ENCODE data around the gene CTSE. TPM values are rescaled to one million over a fixed set of nuclear protein-coding genes. Genes with fewer than 3 reads are reported as not detected.

CTSE gene
- total and polyA plus RNA-seq, 9 of the 15 experiments (the other 6 are each of a cell fraction or from before 2014, with no cell fraction given): 0.04 to 0.18 (median 0.09) TPM; not detected in 4

GRCh38 chr1:205977402-205978014 is 46.2 kb downstream of the CTSE start (continued):
- TF ChIP-seq MLX (CRISPR knock-in tag; conservative IDR thresholded peaks at IDR 0.05): no peak
- peak; percentile 99 for TF ChIP-seq SMC3 (conservative IDR thresholded peaks at IDR 0.05; ENCODE audit: insufficient read depth, low read depth, low read length)
- no peak for TF ChIP-seq CREM (IDR thresholded peaks at IDR 0.05; ENCODE audit: low read depth)
- TF ChIP-seq PCBP2 (IDR thresholded peaks at IDR 0.05; ENCODE audit: low read depth, low read length, poor library complexity, severe bottlenecking): no peak
- TF ChIP-seq PURB (CRISPR knock-in tag; IDR thresholded peaks at IDR 0.05; ENCODE audit: low read depth): no peak
- no peak for TF ChIP-seq E2F5 (CRISPR knock-in tag; IDR thresholded peaks at IDR 0.05)
- TF ChIP-seq ESRRA (IDR thresholded peaks at IDR 0.05; ENCODE audit: borderline replicate concordance, low read depth): 0 out of 2 replicates have a peak, but pooled peaks have one; percentile 17
- no peak for TF ChIP-seq ZNF316 (IDR thresholded peaks at IDR 0.05)
- TF ChIP-seq REST (IDR thresholded peaks at IDR 0.05; ENCODE audit: borderline replicate concordance): peak; percentile 96
- TF ChIP-seq REST (CRISPR knock-in tag; IDR thresholded peaks at IDR 0.05; ENCODE audit: low read depth): no peak
- peak; percentile 92 for TF ChIP-seq BCOR (IDR thresholded peaks at IDR 0.05)
- no peak for TF ChIP-seq MTF1 (CRISPR knock-in tag; IDR thresholded peaks at IDR 0.05; ENCODE audit: borderline replicate concordance)
- TF ChIP-seq ZNF24 (IDR thresholded peaks at IDR 0.05): no peak
- no peak for TF ChIP-seq KHSRP (IDR thresholded peaks at IDR 0.05)
- TF ChIP-seq CCNT2 (IDR thresholded peaks at IDR 0.05; ENCODE audit: borderline replicate concordance, extremely low read depth, insufficient read length, low read depth, low read length): no peak
- TF ChIP-seq ZNF668 (CRISPR knock-in tag; IDR thresholded peaks at IDR 0.05): no peak
- peak; percentile 99 to 100 for TF ChIP-seq RAD21 (CRISPR knock-in tag; conservative IDR thresholded peaks at IDR 0.05 in 1 of 2, IDR thresholded peaks at IDR 0.05 in 1 of 2)
- no peak for TF ChIP-seq ELF4 (CRISPR knock-in tag; IDR thresholded peaks at IDR 0.05)
- no peak for TF ChIP-seq MECOM (CRISPR knock-in tag; IDR thresholded peaks at IDR 0.05)
- no peak for TF ChIP-seq ZC3H8 (IDR thresholded peaks at IDR 0.05)
- no peak for TF ChIP-seq TRIM28 (IDR thresholded peaks at IDR 0.05)
